CD4-positive, alpha-beta memory T cell (primary cell): ENCODE results near the gene ATP6V1E1. TPM values are rescaled to one million over a fixed set of nuclear protein-coding genes. Genes with fewer than 3 reads are reported as not detected.
A peak's percentile ranks its signal among the peaks of the same experiment; 100 is the strongest.

ENCODE experiments used
- CTCF ChIA-PET: fragments of 350-600 bp; sonication (Branson Sonifier 250); formaldehyde crosslinking; loops from one replicate; lab custom pipeline; 2021; ENCODE audit warnings: inconsistent platforms; ENCODE audit not compliant: partially characterized antibody; lab: Charles Lee
- POLR2A ChIA-PET: fragments of 350-600 bp; sonication (Branson Sonifier 250); formaldehyde crosslinking; loops from one replicate; lab custom pipeline; 2021; ENCODE audit not compliant: partially characterized antibody; lab: Charles Lee
- DNase-seq, 5 donors: peaks; one replicate each; pipeline versions ENCODE4 v3.0.0 to v3.0.0-alpha.2; 2020 to 2022; ENCODE audit warnings: mixed read lengths in 1 of 5
- H3K27ac ChIP-seq: one replicate; pipeline ENCODE4 v1.7.0; 2013; ENCODE audit warnings: low read depth, low read length
- H3K27me3 ChIP-seq: 2 replicates; pipeline ENCODE4 v1.7.0; 2013; ENCODE audit warnings: mild to moderate bottlenecking, low read length, moderate library complexity; ENCODE audit not compliant: insufficient read depth
- H3K36me3 ChIP-seq: 2 replicates; pipeline ENCODE4 v1.7.0; 2013; ENCODE audit warnings: mild to moderate bottlenecking, low read length, moderate library complexity; ENCODE audit not compliant: insufficient read depth
- H3K4me1 ChIP-seq: 2 replicates; pipeline ENCODE4 v1.7.0; 2013; ENCODE audit warnings: mild to moderate bottlenecking, low read length, moderate library complexity; ENCODE audit not compliant: insufficient read depth
- H3K4me3 ChIP-seq, 2 donors: one replicate each; pipeline ENCODE4 v1.7.0; 2013; ENCODE audit warnings: low read length in 2 of 2, mild to moderate bottlenecking in 1 of 2
- H3K9me3 ChIP-seq, 2 donors: one replicate each; pipeline ENCODE4 v1.7.0; 2013; ENCODE audit warnings: low read length in 2 of 2, control low read depth in 1 of 2; ENCODE audit not compliant: control insufficient read depth in 1 of 2
- H3K27ac Mint-ChIP-seq, 7 donors: one replicate each; pipeline ENCODE4 v1.8.0; 2020 to 2021; ENCODE audit warnings: mixed read lengths in 7 of 7, mild to moderate bottlenecking in 6 of 7, inconsistent platforms in 3 of 7, moderate library complexity in 3 of 7
- H3K27me3 Mint-ChIP-seq, 2 donors: one replicate each; pipeline ENCODE4 v1.8.0; 2020 to 2021; ENCODE audit warnings: mixed read lengths in 2 of 2
- H3K36me3 Mint-ChIP-seq, 2 donors: one replicate each; pipeline ENCODE4 v1.8.0; 2020 to 2021; ENCODE audit warnings: mixed read lengths in 2 of 2, inconsistent platforms in 1 of 2, mild to moderate bottlenecking in 1 of 2
- H3K4me1 Mint-ChIP-seq, 4 donors: one replicate each; pipeline ENCODE4 v1.8.0; 2020 to 2021; ENCODE audit warnings: mixed read lengths in 4 of 4, mild to moderate bottlenecking in 1 of 4
- H3K4me3 Mint-ChIP-seq, 8 donors: one replicate each; pipeline ENCODE4 v1.8.0; 2020 to 2021; ENCODE audit warnings: mixed read lengths in 8 of 8, mild to moderate bottlenecking in 7 of 8, moderate library complexity in 6 of 8, inconsistent platforms in 3 of 8
- H3K9me3 Mint-ChIP-seq, 8 donors: one replicate each; pipeline ENCODE4 v1.8.0; 2020 to 2021; ENCODE audit warnings: mixed read lengths in 8 of 8, mild to moderate bottlenecking in 5 of 8, inconsistent platforms in 3 of 8, moderate library complexity in 1 of 8
- intact Hi-C: fragments of 100-400 bp; cut with micrococcal nuclease; formaldehyde crosslinking; loops from one replicate; pipeline ENCODE4 v1.15.1; 2023
- polyA plus RNA-seq, 2 donors: library from polyadenylated mRNA; unstranded; fragments of 300-500 nt; fragmentation: Illumina TruSeq; gene quantifications; one replicate each; pipeline ENCODE4 v1.2.3, GENCODE V29; 2021
- total RNA-seq, 2 experiments: library from RNA; stranded (reverse); gene quantifications; one replicate each; pipeline ENCODE4 v1.2.3, GENCODE V29; 2021

ATP6V1E1 gene
- total and polyA plus RNA-seq, 4 experiments from 2014 or later: 88.0 to 130 (median 107) TPM

- CTCF ChIA-PET: no interaction called here
- H3K36me3 ChIP-seq: peaks cover 36% of the 10 kb centered on the region
- intact Hi-C loops: no loop called here
Observed at GRCh38 chr22:17613280-17613679, 15.3 kb downstream of the ATP6V1E1 start.

GRCh38 chr22:17612057-17612456 lies 16.5 kb downstream of the ATP6V1E1 start:
- Mint-ChIP-seq H3K27ac (peak overlapping the region in 2 of 7 donors; percentile 13 to 36), H3K4me3 (no peak overlapping the region), H3K36me3 (peaks cover 29 to 43% of the 10 kb centered on the region in 2 donors), H3K9me3 (no peaks in the 10 kb centered on the region), H3K27me3 (no peaks in the 10 kb centered on the region), H3K4me1 (peaks cover 0 to 7% (median 2%) of the 10 kb centered on the region in 4 donors)
- Histone ChIP-seq H3K27me3 (no peaks in the 10 kb centered on the region), H3K36me3 (peaks cover 43% of the 10 kb centered on the region), H3K4me1 (no peaks in the 10 kb centered on the region), H3K27ac (no peak overlapping the region), H3K9me3 (no peaks in the 10 kb centered on the region), H3K4me3 (no peak overlapping the region)
- CTCF ChIA-PET: no interaction called here
- intact Hi-C loops: no loop called here
- POLR2A ChIA-PET: no interaction called here
- no peak for DNase-seq

More at GRCh38 chr22:17613280-17613679, 15.3 kb downstream of the ATP6V1E1 start:
- H3K9me3 Mint-ChIP-seq: no peaks in the 10 kb centered on the region
- POLR2A ChIA-PET: no interaction called here
- Histone ChIP-seq H3K4me3 (no peak overlapping the region), H3K27me3 (no peaks in the 10 kb centered on the region), H3K9me3 (no peaks in the 10 kb centered on the region), H3K4me1 (no peaks in the 10 kb centered on the region), H3K27ac (no peak overlapping the region)
- DNase-seq: no peak
- H3K27ac Mint-ChIP-seq: no peak overlapping the region
- peaks cover 0 to 7% (median 2%) of the 10 kb centered on the region in 4 donors for H3K4me1 Mint-ChIP-seq
- peaks cover 29 to 47% of the 10 kb centered on the region in 2 donors for H3K36me3 Mint-ChIP-seq
- no peak overlapping the region for H3K4me3 Mint-ChIP-seq
- H3K27me3 Mint-ChIP-seq: no peaks in the 10 kb centered on the region

GRCh38 chr22:17607891-17608521 lies 20.5 kb downstream of the ATP6V1E1 start:
- H3K27ac Mint-ChIP-seq: peak overlapping the region in 1 of 7 donors; percentile 10

GRCh38 chr22:17606496-17606895 lies 22.1 kb downstream of the ATP6V1E1 start:
- no peak overlapping the region for H3K27ac ChIP-seq
- no peaks in the 10 kb centered on the region for H3K9me3 Mint-ChIP-seq
- CTCF ChIA-PET: interaction anchor here (0.5 kb wide), 1 partner anchor 10 kb away, joined by 3 read pairs; no protein-coding TSS in a partner anchor
- no peak overlapping the region for H3K4me3 Mint-ChIP-seq
- peaks cover 15 to 28% of the 10 kb centered on the region in 2 donors for H3K36me3 Mint-ChIP-seq
- H3K27me3 ChIP-seq: no peaks in the 10 kb centered on the region
- peak overlapping the region in 1 of 7 donors; percentile 19 for H3K27ac Mint-ChIP-seq
- H3K27me3 Mint-ChIP-seq: no peaks in the 10 kb centered on the region
- no peak overlapping the region for H3K4me3 ChIP-seq
- intact Hi-C loops: no loop called here
- no peaks in the 10 kb centered on the region for H3K9me3 ChIP-seq
- DNase-seq: no peak
- POLR2A ChIA-PET: no interaction called here
- H3K4me1 ChIP-seq: no peaks in the 10 kb centered on the region
- peaks cover 0 to 5% (median 5%) of the 10 kb centered on the region in 4 donors for H3K4me1 Mint-ChIP-seq
- H3K36me3 ChIP-seq: peaks cover 33% of the 10 kb centered on the region

More at GRCh38 chr22:17607891-17608521, 20.5 kb downstream of the ATP6V1E1 start:
- Mint-ChIP-seq H3K36me3 (peaks cover 28 to 40% of the 10 kb centered on the region in 2 donors), H3K9me3 (no peaks in the 10 kb centered on the region), H3K4me1 (peaks cover 0 to 7% (median 5%) of the 10 kb centered on the region in 4 donors), H3K27me3 (no peaks in the 10 kb centered on the region), H3K4me3 (no peak overlapping the region)
- no peak overlapping the region for H3K4me3 ChIP-seq
- no peaks in the 10 kb centered on the region for H3K27me3 ChIP-seq
- DNase-seq: no peak
- intact Hi-C loops: no loop called here
- peaks cover 48% of the 10 kb centered on the region for H3K36me3 ChIP-seq
- no peaks in the 10 kb centered on the region for H3K4me1 ChIP-seq
- CTCF ChIA-PET: interaction anchor here (0.6 to 1.4 kb wide), 2 partner anchors 12 to 13 kb away, joined by 3 to 4 read pairs; no protein-coding TSS in a partner anchor
- H3K9me3 ChIP-seq: no peaks in the 10 kb centered on the region
- no peak overlapping the region for H3K27ac ChIP-seq
- POLR2A ChIA-PET: no interaction called here

- Mint-ChIP-seq H3K27ac (peak overlapping the region in 1 of 7 donors; percentile 74), H3K4me1 (peaks cover 0 to 4% (median 3%) of the 10 kb centered on the region in 4 donors), H3K4me3 (no peak overlapping the region), H3K36me3 (peaks cover 15 to 37% of the 10 kb centered on the region in 2 donors), H3K9me3 (no peaks in the 10 kb centered on the region), H3K27me3 (no peaks in the 10 kb centered on the region)
- Histone ChIP-seq H3K9me3 (no peaks in the 10 kb centered on the region), H3K27me3 (no peaks in the 10 kb centered on the region), H3K27ac (no peak overlapping the region), H3K4me3 (no peak overlapping the region), H3K36me3 (peaks cover 27% of the 10 kb centered on the region), H3K4me1 (no peaks in the 10 kb centered on the region)
- ChIA-PET CTCF (interaction anchor here (0.6 kb wide), 1 partner anchor 174 kb away, joined by 3 read pairs; no protein-coding TSS in a partner anchor), POLR2A (no interaction called here)
- intact Hi-C loops: no loop called here
- no peak for DNase-seq
Observed at GRCh38 chr22:17603668-17604067, 24.9 kb downstream of the ATP6V1E1 start.

DNA sequence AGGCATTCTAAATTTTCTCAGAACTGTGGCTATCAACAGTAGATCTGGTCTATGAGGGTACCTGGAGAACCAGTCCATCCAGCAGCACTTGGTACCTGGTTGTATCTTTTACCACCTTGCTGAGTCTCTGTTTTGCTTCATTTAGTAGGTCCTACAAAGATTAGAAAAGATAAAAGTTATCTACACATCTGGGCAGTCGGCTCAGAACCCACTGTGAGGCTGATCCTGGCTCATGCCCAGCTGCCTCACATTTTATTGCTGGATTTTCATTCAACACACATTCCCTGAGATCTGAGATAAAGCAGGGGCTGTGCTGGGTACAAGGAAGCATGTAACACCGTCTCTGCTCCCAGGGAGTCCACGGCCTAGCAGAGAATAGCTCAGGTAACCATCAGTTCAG lies 27.5 kb downstream of the ATP6V1E1 start:
- H3K27ac ChIP-seq: no peak overlapping the region
- Mint-ChIP-seq H3K27me3 (no peaks in the 10 kb centered on the region), H3K27ac (peak overlapping the region in 4 of 7 donors; percentile 2 to 78 (median 37)), H3K4me1 (peaks cover 2 to 5% (median 3%) of the 10 kb centered on the region in 4 donors), H3K36me3 (peaks cover 32 to 62% of the 10 kb centered on the region in 2 donors), H3K4me3 (no peak overlapping the region), H3K9me3 (no peaks in the 10 kb centered on the region)
- no peaks in the 10 kb centered on the region for H3K9me3 ChIP-seq
- DNase-seq: no peak
- H3K4me3 ChIP-seq: no peak overlapping the region
- CTCF ChIA-PET: no interaction called here
- intact Hi-C loops: no loop called here
- no peaks in the 10 kb centered on the region for H3K27me3 ChIP-seq
- peaks cover 42% of the 10 kb centered on the region for H3K36me3 ChIP-seq
- no peaks in the 10 kb centered on the region for H3K4me1 ChIP-seq
- POLR2A ChIA-PET: no interaction called here

DNA sequence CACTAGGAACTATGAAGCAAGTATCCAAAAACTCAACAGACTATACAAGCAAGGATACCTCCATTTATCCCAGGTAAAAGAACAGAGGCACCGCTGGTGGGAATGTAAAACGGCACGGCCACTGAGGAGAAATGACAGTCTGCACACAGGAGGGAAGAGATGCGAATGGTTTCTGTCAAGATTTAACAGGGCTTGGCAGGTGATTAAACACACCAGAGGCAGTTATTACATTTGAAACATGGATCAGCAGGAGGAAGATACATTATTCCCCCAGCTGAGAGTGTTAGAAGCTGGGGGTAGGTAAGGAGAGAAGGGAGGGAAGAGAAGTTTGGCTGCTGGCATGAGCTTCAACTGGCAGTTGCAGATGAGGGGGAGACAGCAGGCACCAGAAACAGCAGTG lies 30.2 kb downstream of the ATP6V1E1 start:
- H3K4me3 ChIP-seq: no peak overlapping the region

More for the DNA sequence above, 30.2 kb downstream of the ATP6V1E1 start:
- CTCF ChIA-PET: no interaction called here
- Mint-ChIP-seq H3K36me3 (peaks cover 47 to 78% of the 10 kb centered on the region in 2 donors), H3K27ac (peak overlapping the region in 2 of 7 donors; percentile 4 to 61), H3K4me1 (peaks cover 0 to 4% (median 2%) of the 10 kb centered on the region in 4 donors), H3K27me3 (no peaks in the 10 kb centered on the region), H3K4me3 (no peak overlapping the region), H3K9me3 (no peaks in the 10 kb centered on the region)
- no peaks in the 10 kb centered on the region for H3K27me3 ChIP-seq
- H3K9me3 ChIP-seq: no peaks in the 10 kb centered on the region
- POLR2A ChIA-PET: no interaction called here
- no peaks in the 10 kb centered on the region for H3K4me1 ChIP-seq
- peaks cover 53% of the 10 kb centered on the region for H3K36me3 ChIP-seq
- intact Hi-C loops: no loop called here
- H3K27ac ChIP-seq: no peak overlapping the region
- DNase-seq: no peak
